ENCODE data around the gene IL20RB.

IL20RB gene

GRCh38 chr3:136957751-136958288 is at the start of gene IL20RB:
Gene IL20RB, plus strand, starts transcription at chr3:136957983. Its CDS starts 131 bp downstream, at chr3:136958114.
- no peak within 1 kb of the TSS for H3K27ac ChIP-seq

GRCh38 chr3:136908297-136908696 is 49.5 kb upstream of the IL20RB start:
- no peak overlapping the region for H3K27ac ChIP-seq
- no peak for TF ChIP-seq CTCF (conservative IDR thresholded peaks at IDR 0.05)

More at GRCh38 chr3:136957751-136958288, at the start of gene IL20RB:
- no peak for TF ChIP-seq CTCF (conservative IDR thresholded peaks at IDR 0.05)

GRCh38 chr3:136909187-136909586 is 48.6 kb upstream of the IL20RB start:
- no peak for TF ChIP-seq CTCF (conservative IDR thresholded peaks at IDR 0.05)

GRCh38 chr3:136910697-136911096 is 47.1 kb upstream of the IL20RB start:
- TF ChIP-seq CTCF (conservative IDR thresholded peaks at IDR 0.05), result no peak
- no peak overlapping the region for H3K27ac ChIP-seq

More at GRCh38 chr3:136909187-136909586, 48.6 kb upstream of the IL20RB start:
- no peak overlapping the region for H3K27ac ChIP-seq

- H3K27ac ChIP-seq, result no peak overlapping the region
- no peak for TF ChIP-seq CTCF (conservative IDR thresholded peaks at IDR 0.05)
These were observed 44.6 kb upstream of the IL20RB start for GRCh38 chr3:136913168-136913567.

GRCh38 chr3:136914739-136915138 is 43.0 kb upstream of the IL20RB start:
- no peak for TF ChIP-seq CTCF (conservative IDR thresholded peaks at IDR 0.05)
- H3K27ac ChIP-seq, result no peak overlapping the region

- no peak for TF ChIP-seq CTCF (conservative IDR thresholded peaks at IDR 0.05)
- H3K27ac ChIP-seq, result no peak overlapping the region
These were observed 41.6 kb upstream of the IL20RB start for GRCh38 chr3:136916223-136916622.

All from VCaP (cell line).